GM21390 (cell line): ENCODE data around the gene MCM9.
"Not testable (repeated sequence)": the region's sequence is repeated elsewhere in the genome, so short reads cannot be mapped to it uniquely, and the experiment has no call there.

Experiments used
- ATAC-seq: cut with Tn5 transposase; IDR thresholded peaks from one replicate; pipeline ENCODE4 v1.9.1; 2021; ENCODE audit not compliant: unreplicated experiment

The MCM9 gene

GRCh38 chr6:118868901-118869300, 66.1 kb downstream of the MCM9 start:
- ATAC-seq = not testable (repeated sequence)

DNA sequence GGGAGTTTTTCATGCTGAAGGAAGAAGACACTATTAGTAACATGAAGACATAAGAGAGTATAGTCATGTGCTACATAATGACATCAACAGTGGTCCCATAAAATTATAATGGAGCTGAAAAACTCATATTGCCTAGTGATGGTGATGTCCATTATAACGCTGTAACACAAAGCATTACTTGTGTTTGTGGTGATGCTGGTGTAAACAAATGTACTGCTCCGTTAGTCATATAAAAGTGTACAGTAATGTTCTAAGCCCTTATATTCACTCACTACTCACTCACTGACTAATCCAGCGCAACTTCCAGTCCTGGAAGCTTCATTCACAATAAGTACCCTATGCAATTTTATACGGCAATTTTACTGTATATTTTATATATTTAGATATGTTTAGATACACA, 67.8 kb downstream of the MCM9 start:
- no peak for ATAC-seq

GRCh38 chr6:118865100-118865391, 69.9 kb downstream of the MCM9 start:
- no peak for ATAC-seq

- no peak for ATAC-seq
These were observed 70.4 kb downstream of the MCM9 start for GRCh38 chr6:118864341-118865099.

- ATAC-seq = no peak
These were observed 72.5 kb downstream of the MCM9 start for GRCh38 chr6:118862443-118862842.

DNA sequence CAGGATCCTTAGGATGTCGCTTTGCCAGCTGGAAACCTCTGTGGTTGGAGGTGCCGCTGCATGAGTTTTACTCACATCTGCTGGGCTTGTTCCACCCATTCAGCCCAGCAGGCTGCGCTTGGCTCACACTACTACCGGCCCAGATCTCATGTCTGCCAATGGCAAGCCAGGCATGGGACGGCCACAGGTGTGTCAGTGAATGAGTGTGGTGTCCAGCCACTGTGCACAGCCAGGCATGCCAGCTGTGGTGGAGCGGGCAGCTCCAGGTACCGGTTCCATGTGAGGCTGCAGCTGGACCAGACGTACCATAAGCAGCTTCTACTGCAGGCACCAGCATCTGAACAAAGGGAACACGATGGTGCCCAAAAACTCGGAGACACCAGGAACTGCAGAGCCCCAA, 74.1 kb downstream of the MCM9 start:
- no peak for ATAC-seq

- no peak for ATAC-seq
These were observed 74.6 kb downstream of the MCM9 start for GRCh38 chr6:118860363-118860762.

GRCh38 chr6:118859517-118860064, 75.4 kb downstream of the MCM9 start:
- peak; percentile 45 for ATAC-seq

DNA sequence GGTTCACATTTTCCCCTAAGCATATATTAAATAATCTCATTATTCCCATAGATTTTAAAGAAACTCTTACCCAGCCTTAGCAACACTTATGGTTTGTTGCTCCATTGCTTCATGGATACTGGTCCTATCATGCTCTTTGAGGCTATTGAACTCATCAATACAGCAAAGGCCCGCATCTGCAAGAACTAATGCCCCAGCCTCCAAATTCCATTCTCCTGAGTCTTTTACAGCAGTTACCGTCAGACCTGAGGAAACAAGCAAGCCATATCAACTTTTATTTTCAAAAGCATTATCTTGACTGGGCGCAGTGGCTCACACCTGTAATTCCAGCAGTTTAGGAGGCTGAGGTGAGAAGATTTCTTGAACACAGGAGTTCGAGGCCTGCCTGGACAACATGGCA, 78.7 kb downstream of the MCM9 start:
- no peak for ATAC-seq

DNA sequence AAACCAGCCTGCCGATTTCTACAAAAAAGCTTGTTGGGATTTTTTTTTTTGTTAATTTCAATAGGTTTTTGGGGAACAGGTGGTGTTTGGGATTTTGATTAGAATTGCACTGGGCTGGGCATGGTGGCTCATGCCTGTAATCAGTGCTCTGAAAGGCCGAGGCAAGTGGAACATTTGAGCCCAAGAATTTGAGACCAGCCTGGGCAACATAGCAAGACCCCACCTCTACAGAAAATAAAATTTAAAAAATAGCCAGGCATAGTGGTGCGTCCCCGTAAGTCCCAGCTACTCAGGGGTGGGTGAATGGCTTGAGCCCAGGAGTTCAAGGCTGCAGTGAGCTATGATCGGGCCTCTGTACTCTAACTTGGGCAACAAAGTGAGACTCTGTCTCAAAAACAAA, 81.6 kb downstream of the MCM9 start:
- no peak for ATAC-seq

DNA sequence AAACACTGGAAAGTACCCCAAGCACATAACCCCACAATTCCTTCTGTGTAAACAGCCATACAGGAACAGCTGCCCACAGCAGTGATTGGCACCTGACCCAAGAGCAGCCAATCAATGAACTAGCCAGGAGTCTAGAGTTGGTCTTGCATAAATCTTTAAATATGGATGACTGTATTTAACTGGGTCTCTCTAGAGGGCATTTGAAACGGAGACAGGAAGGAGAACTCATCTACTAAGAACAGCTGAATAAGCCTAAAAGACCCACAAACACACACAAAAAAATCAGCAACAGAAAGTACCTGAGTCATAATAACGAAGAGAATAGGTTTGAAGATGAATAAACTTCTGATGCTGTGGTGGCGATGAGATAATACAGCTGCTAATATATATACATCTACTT, 90.0 kb downstream of the MCM9 start:
- peak; percentile 47 for ATAC-seq

GRCh38 chr6:118843685-118844390, 91.1 kb downstream of the MCM9 start:
- peak; percentile 94 for ATAC-seq

DNA sequence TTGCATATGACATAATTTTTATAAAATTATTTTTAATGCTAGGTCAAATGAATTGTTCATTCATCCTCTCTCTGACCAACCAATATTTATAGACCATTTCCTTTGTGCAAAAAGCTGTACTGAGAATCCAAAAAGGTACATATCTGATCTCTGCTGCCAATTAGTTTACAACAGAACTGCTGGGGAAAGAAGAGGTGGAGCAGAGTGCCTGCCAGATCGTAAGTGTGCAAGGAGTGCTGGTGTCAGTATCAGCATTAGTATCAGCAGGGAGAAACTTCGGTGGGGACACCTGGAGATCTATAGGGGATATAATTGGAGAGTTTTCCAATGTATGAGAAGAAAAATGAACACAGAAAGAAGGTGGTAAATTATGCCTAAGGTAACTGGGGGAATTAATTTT, 104.3 kb downstream of the MCM9 start:
- no peak for ATAC-seq

DNA sequence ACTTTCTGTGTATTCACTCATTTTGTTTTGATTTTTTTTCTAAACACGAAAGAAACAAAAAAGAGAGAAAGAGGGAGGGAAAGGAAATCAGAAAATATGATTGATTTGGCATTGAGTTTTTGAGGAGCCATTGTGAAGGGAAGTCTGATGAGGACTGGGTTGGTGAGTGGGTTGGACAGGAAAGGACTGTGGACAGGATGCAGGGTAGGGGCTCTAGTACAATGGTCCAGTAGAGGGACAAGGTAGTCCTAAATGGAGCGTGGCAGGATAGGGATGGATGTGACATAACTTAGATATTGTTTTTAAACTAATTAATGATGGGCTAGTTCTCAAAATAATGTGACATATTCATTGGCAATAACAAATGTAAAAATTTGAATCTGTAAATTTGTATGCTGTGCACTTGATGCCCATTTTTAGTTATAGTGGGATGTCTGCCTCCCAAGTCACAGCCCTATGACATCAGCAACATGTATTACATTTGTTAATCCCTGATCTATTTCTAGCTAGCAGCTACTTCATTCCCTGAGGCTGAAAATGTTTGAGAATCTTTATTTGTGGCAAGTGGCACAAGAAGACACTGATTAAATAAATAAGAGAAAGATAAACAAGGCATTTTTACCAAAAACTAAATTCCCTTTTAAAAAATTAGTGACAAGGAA, 105.0 kb downstream of the MCM9 start:
- ATAC-seq = no peak

DNA sequence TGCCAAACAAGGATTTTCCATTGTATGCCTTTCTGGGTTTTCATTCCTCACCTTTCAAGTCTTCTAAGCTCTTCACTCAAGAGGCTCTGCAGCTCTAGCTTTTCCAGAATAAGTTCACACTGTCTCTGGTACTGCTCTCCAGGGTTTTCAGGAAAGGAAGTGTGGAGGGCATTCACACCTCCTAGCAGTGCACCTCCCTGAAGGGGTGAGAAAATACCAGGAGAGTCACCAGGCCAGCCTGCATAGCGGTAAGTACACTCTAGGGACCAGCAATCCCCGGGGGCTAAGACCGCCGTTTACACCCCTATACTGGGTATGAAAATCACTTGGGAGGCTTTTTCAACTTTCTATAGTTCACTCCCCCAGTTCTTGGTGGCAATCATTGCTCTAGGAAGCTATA, 108.9 kb downstream of the MCM9 start:
- ATAC-seq = no peak

- ATAC-seq = no peak
These were observed 109.3 kb downstream of the MCM9 start for GRCh38 chr6:118825661-118826060.

DNA sequence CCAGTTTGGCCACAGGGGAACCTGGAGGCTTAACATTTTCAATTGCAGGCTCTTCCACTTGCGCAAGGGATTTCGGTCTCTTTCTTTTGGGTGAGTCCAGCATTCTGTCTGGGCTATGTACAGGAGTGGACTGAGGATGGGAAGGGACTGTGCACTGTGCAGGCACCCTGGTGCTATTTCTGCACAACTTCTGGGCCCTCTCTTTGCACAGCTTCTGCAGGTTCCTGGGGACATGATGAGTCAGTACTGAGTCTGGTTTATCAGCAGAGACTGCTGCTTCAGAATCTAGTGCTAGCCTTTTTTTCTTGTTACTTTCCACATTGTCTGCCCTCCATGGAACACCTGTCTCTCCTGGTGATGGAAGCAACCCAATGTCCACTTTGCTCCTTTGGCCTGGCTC, 119.5 kb downstream of the MCM9 start:
- ATAC-seq = no peak

DNA sequence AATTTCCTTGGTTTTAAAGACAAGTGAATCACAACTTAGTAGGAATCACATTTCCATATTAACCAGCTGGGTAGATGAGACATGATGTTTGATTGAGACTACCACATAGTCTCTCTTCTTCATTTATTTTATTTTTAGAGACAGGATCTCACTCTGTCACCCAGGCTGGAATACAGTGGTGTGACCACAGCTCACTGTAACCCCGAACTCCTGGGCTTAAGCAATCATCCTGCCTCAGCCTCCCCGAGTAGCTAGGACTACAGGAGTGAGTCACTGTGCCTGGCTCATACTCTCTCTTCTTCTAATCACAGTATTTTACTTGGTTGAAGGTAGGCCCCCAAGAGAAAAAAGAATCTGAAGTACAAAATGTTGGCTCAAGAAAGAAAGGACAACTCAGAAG, 121.2 kb downstream of the MCM9 start:
- ATAC-seq = no peak

- ATAC-seq = no peak
These were observed 122.0 kb downstream of the MCM9 start for GRCh38 chr6:118812970-118813369.

DNA sequence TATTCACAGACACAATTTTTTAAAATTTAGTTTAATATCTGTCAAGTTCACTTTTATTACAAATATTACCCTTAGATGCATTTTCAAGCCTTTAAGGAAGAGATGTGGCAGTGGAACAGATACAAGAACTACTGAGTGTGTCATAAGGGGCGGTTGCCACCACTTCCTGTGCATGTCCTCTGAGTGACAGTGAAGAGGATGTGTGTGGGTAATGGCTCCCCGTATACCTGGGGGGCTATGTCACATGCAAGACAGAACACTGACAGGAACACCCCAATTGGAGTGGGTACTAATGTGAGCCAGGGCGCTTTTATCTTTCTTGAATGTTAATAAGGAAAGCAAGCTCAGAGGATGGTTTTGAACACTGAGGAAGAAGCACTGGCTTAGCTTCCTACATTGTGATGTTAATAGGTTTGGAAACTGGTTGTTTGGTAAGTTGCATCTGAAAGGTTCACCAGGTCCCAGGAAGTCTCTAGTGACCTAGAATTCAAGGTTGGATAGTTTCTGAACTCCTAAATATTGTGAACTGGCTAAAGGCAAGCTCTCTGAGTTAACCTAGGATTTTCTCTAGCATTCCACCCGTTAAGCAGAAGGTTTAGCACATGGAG, 124.4 kb downstream of the MCM9 start:
- ATAC-seq = peak; percentile 80

DNA sequence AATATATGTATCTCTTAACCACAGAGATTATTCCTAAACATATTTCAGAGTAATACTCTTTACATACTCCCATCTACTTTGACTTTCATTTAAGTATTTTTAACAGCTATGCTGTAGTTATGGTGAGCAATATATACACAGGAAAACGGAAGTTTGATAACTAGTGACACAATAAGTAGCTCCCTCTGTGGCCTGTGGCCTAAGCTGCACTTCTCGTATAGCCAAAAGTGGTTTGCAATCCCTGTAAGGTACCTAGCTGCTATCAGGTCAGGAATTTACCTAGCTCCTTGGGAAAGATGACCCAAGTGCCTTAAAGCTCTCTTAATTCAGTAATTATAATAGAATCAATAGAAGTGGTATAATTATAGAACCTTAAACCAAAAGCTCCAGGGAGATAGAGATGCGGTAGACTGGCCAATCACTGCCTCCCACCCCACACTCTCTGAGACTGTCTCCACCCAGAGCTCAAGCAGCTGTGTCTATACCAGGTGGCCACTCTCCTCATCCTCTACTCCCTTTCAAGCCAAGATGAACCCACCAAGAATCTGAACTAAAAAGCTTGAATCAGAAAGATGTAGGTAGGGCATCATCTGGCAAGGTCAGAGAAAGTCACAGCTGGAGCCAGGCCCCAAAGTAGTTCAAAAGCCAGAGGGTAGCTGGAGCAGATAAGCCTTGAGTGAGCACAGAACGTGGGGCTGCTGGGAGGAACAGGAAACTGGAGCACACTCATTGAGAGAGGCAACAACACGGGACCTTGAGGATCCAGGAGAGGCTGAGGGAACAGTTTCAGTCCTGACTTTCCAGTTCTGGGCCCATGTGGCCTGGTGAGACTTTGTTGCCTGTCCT, 125.9 kb downstream of the MCM9 start:
- ATAC-seq = peak; percentile 70
